Neural progenitor cell (in vitro differentiated cells): Measurements from ENCODE around the gene LKAAEAR1. TPM values are rescaled to one million over a fixed set of nuclear protein-coding genes. Genes with fewer than 3 reads are reported as not detected.

Source experiments
- DNase-seq: peaks from one replicate; pipeline ENCODE4 v3.0.0-alpha.2; 2016; ENCODE audit warnings: low spot score
- H2AFZ ChIP-seq: fragments of 200-600 bp; sonication (generic); replicated peaks from 2 replicates; pipeline ENCODE4 v1.6.1; 2016; ENCODE audit warnings: antibody characterized with exemption
- H3F3A ChIP-seq: fragments of 200-600 bp; sonication (generic); 2 replicates; pipeline ENCODE4 v1.6.1; 2016; ENCODE audit warnings: antibody characterized with exemption, low read depth
- H3K27ac ChIP-seq: fragments of 200-600 bp; sonication (generic); 2 replicates; pipeline ENCODE4 v1.5.1; 2016; ENCODE audit warnings: mild to moderate bottlenecking
- H3K27me3 ChIP-seq: fragments of 200-600 bp; sonication (generic); 2 replicates; pipeline ENCODE4 v1.6.1; 2016; ENCODE audit warnings: mild to moderate bottlenecking, moderate library complexity
- H3K36me3 ChIP-seq: fragments of 200-600 bp; sonication (generic); 2 replicates; pipeline ENCODE4 v1.5.1; 2016
- H3K4me1 ChIP-seq: fragments of 200-600 bp; sonication (generic); 2 replicates; pipeline ENCODE4 v1.6.1; 2016; ENCODE audit warnings: mixed run types
- H3K4me2 ChIP-seq: fragments of 200-600 bp; sonication (generic); 2 replicates; pipeline ENCODE4 v1.6.1; 2016
- H3K4me3 ChIP-seq: fragments of 200-600 bp; sonication (generic); 2 replicates; pipeline ENCODE4 v1.5.1; 2016
- H3K79me2 ChIP-seq: fragments of 200-600 bp; sonication (generic); 2 replicates; pipeline ENCODE4 v1.6.1; 2016; ENCODE audit warnings: low read depth
- H3K9ac ChIP-seq: fragments of 200-600 bp; sonication (generic); 2 replicates; pipeline ENCODE4 v1.6.1; 2016
- H3K9me3 ChIP-seq: fragments of 200-600 bp; sonication (generic); 2 replicates; pipeline ENCODE4 v1.5.1; 2016; ENCODE audit warnings: low read depth
- H4K20me1 ChIP-seq: fragments of 200-600 bp; sonication (generic); 2 replicates; pipeline ENCODE4 v1.6.1; 2016; ENCODE audit warnings: low read depth
- H3K27ac Mint-ChIP-seq: 3 replicates; pipeline ENCODE4 v1.8.0; 2021; ENCODE audit warnings: mixed read lengths
- H3K27me3 Mint-ChIP-seq: 2 replicates; pipeline ENCODE4 v1.8.0; 2022; ENCODE audit warnings: low read depth, mild to moderate bottlenecking, inconsistent platforms, moderate library complexity, mixed read lengths; ENCODE audit not compliant: insufficient read depth
- H3K36me3 Mint-ChIP-seq: 3 replicates; pipeline ENCODE4 v1.8.0; 2021; ENCODE audit warnings: mixed read lengths
- H3K4me1 Mint-ChIP-seq: 3 replicates; pipeline ENCODE4 v1.8.0; 2021; ENCODE audit warnings: mixed read lengths
- H3K4me3 Mint-ChIP-seq: 3 replicates; pipeline ENCODE4 v1.8.0; 2021; ENCODE audit warnings: mild to moderate bottlenecking, moderate library complexity, mixed read lengths
- H3K9me3 Mint-ChIP-seq: 3 replicates; pipeline ENCODE4 v1.8.0; 2020; ENCODE audit warnings: mixed read lengths
- CTCF ChIP-seq: fragments of 200-600 bp; sonication (generic); IDR thresholded peaks from 2 replicates; pipeline ENCODE4 v1.5.1; 2017; ENCODE audit warnings: antibody characterized with exemption, mild to moderate bottlenecking
- EZH2 ChIP-seq: fragments of 200-600 bp; sonication (generic); IDR thresholded peaks from 2 replicates; pipeline ENCODE4 v1.6.1; 2017; ENCODE audit warnings: antibody characterized with exemption, mild to moderate bottlenecking, moderate library complexity
- EZH2phosphoT487 ChIP-seq: fragments of 200-600 bp; sonication (generic); IDR thresholded peaks from 2 replicates; pipeline ENCODE4 v1.6.1; 2017; ENCODE audit warnings: antibody characterized with exemption
- total RNA-seq: library from RNA; depleted of rRNA; stranded (reverse); fragments of >200 nt; gene quantifications from 2 replicates; pipeline ENCODE4 v1.2.3, GENCODE V29; 2015; ENCODE audit warnings: low replicate concordance

Gene LKAAEAR1
- total RNA-seq, 1 donor from 2014 or later = not detected

GRCh38 chr20:64112691-64113443 is 28.7 kb upstream of the LKAAEAR1 start:
- no peaks in the 10 kb centered on the region for H4K20me1 ChIP-seq
- H2AFZ ChIP-seq = no peak overlapping the region
- no peak for DNase-seq
- H3K9ac ChIP-seq = no peak overlapping the region
- Mint-ChIP-seq H3K27me3 (peaks cover 15% of the 10 kb centered on the region), H3K36me3 (no peaks in the 10 kb centered on the region), H3K9me3 (no peaks in the 10 kb centered on the region), H3K4me3 (no peak overlapping the region), H3K4me1 (no peaks in the 10 kb centered on the region), H3K27ac (no peak overlapping the region)
- H3K9me3 ChIP-seq = no peaks in the 10 kb centered on the region
- no peak overlapping the region for H3K4me2 ChIP-seq
- TF ChIP-seq EZH2 (no peak), EZH2phosphoT487 (no peak), CTCF (no peak)
- H3K79me2 ChIP-seq = no peaks in the 10 kb centered on the region
- no peaks in the 10 kb centered on the region for H3F3A ChIP-seq
- no peaks in the 10 kb centered on the region for H3K27me3 ChIP-seq
- no peak overlapping the region for H3K4me3 ChIP-seq
- H3K27ac ChIP-seq = no peak overlapping the region
- H3K4me1 ChIP-seq = no peaks in the 10 kb centered on the region
- H3K36me3 ChIP-seq = no peaks in the 10 kb centered on the region

- Mint-ChIP-seq H3K9me3 (no peaks in the 10 kb centered on the region), H3K27me3 (peaks cover 19% of the 10 kb centered on the region), H3K4me1 (no peaks in the 10 kb centered on the region), H3K36me3 (no peaks in the 10 kb centered on the region), H3K4me3 (no peak overlapping the region), H3K27ac (no peak overlapping the region)
- Histone ChIP-seq H3K27ac (no peak overlapping the region), H3K4me2 (no peak overlapping the region), H3K79me2 (no peaks in the 10 kb centered on the region), H3K4me3 (no peak overlapping the region), H3K9ac (no peak overlapping the region), H3K4me1 (no peaks in the 10 kb centered on the region), H3K27me3 (no peaks in the 10 kb centered on the region), H3K36me3 (no peaks in the 10 kb centered on the region), H2AFZ (no peak overlapping the region), H3K9me3 (no peaks in the 10 kb centered on the region), H4K20me1 (no peaks in the 10 kb centered on the region), H3F3A (no peaks in the 10 kb centered on the region)
- no peak for TF ChIP-seq EZH2
- TF ChIP-seq EZH2phosphoT487 = no peak
- TF ChIP-seq CTCF = no peak
- no peak for DNase-seq
Measured at GRCh38 chr20:64111841-64112641, 27.8 kb upstream of the LKAAEAR1 start.

GRCh38 chr20:64110411-64111068 is 26.3 kb upstream of the LKAAEAR1 start:
- Histone ChIP-seq H3K9ac (no peak overlapping the region), H3K27me3 (no peaks in the 10 kb centered on the region), H4K20me1 (no peaks in the 10 kb centered on the region), H3K4me3 (no peak overlapping the region), H3K36me3 (no peaks in the 10 kb centered on the region), H3K4me1 (no peaks in the 10 kb centered on the region), H3K79me2 (no peaks in the 10 kb centered on the region), H3F3A (no peaks in the 10 kb centered on the region), H3K4me2 (no peak overlapping the region), H3K9me3 (no peaks in the 10 kb centered on the region), H2AFZ (no peak overlapping the region), H3K27ac (no peak overlapping the region)
- H3K27ac Mint-ChIP-seq = peak overlapping the region; percentile 14
- TF ChIP-seq CTCF (no peak), EZH2phosphoT487 (no peak), EZH2 (no peak)
- H3K9me3 Mint-ChIP-seq = no peaks in the 10 kb centered on the region
- no peak for DNase-seq
- no peak overlapping the region for H3K4me3 Mint-ChIP-seq
- H3K27me3 Mint-ChIP-seq = peaks cover 20% of the 10 kb centered on the region
- H3K36me3 Mint-ChIP-seq = no peaks in the 10 kb centered on the region
- H3K4me1 Mint-ChIP-seq = peaks cover 2% of the 10 kb centered on the region
